Activated CD8-positive, alpha-beta memory T cell treated with anti-CD3 and anti-CD28 coated beads, Interleukin-2, amount 10 ng/mL, durations not matched to agents 7 days and 5 days (primary cell): ENCODE data around the gene ADAT2. TPM values are rescaled to one million over a fixed set of nuclear protein-coding genes. Genes with fewer than 3 reads are reported as not detected.
"Not testable (repeated sequence)": the region's sequence is repeated elsewhere in the genome, so short reads cannot be mapped to it uniquely, and the experiment has no call there.

Experiments used
- ATAC-seq: fragments of 150-1000 bp; cut with Tn5 transposase; one replicate; pipeline ENCODE4 v1.10.0; 2021; ENCODE audit warnings: moderate library complexity
- CTCF ChIA-PET: fragments of 350-600 bp; sonication (Branson Sonifier 250); formaldehyde crosslinking; loops from one replicate; lab custom pipeline; 2021; ENCODE audit warnings: antibody characterized with exemption; lab: Charles Lee
- DNase-seq: peaks from one replicate; pipeline ENCODE4 v3.0.0-alpha.2; 2020
- H3K27ac Mint-ChIP-seq: one replicate; pipeline ENCODE4 v1.8.0; 2021; ENCODE audit warnings: mild to moderate bottlenecking, mixed read lengths
- H3K27me3 Mint-ChIP-seq: one replicate; pipeline ENCODE4 v1.8.0; 2021; ENCODE audit warnings: mixed read lengths
- H3K36me3 Mint-ChIP-seq: one replicate; pipeline ENCODE4 v1.8.0; 2021; ENCODE audit warnings: mild to moderate bottlenecking, mixed read lengths
- H3K4me1 Mint-ChIP-seq: one replicate; pipeline ENCODE4 v1.8.0; 2021; ENCODE audit warnings: mixed read lengths
- H3K4me3 Mint-ChIP-seq: one replicate; pipeline ENCODE4 v1.8.0; 2021; ENCODE audit warnings: mild to moderate bottlenecking, moderate library complexity, mixed read lengths
- H3K9me3 Mint-ChIP-seq: one replicate; pipeline ENCODE4 v1.8.0; 2022; ENCODE audit warnings: low read depth, mixed read lengths
- total RNA-seq, 2 experiments: library from RNA; stranded (reverse); gene quantifications; one replicate each; pipeline ENCODE4 v1.2.3, GENCODE V29; 2021

Gene ADAT2
- total RNA-seq, 2 experiments from 2014 or later, result 22.1 to 24.3 TPM

- Mint-ChIP-seq H3K4me3 (no peak overlapping the region), H3K9me3 (no peaks in the 10 kb centered on the region)
- no peak for ATAC-seq
Observed at GRCh38 chr6:143465546-143465945, 15.1 kb upstream of the ADAT2 start.

GRCh38 chr6:143457563-143458359, 7.3 kb upstream of the ADAT2 start:
- Mint-ChIP-seq H3K27me3 (no peaks in the 10 kb centered on the region), H3K4me3 (no peak overlapping the region), H3K27ac (no peak overlapping the region), H3K9me3 (no peaks in the 10 kb centered on the region), H3K36me3 (peaks cover 18% of the 10 kb centered on the region), H3K4me1 (peaks cover 12% of the 10 kb centered on the region)
- ATAC-seq, result no peak
- CTCF ChIA-PET, result no interaction called here
- no peak for DNase-seq

More at GRCh38 chr6:143465546-143465945, 15.1 kb upstream of the ADAT2 start:
- H3K4me1 Mint-ChIP-seq, result peaks cover 2% of the 10 kb centered on the region
- H3K27ac Mint-ChIP-seq, result no peak overlapping the region
- CTCF ChIA-PET, result no interaction called here
- H3K36me3 Mint-ChIP-seq, result peaks cover 27% of the 10 kb centered on the region
- no peak for DNase-seq
- no peaks in the 10 kb centered on the region for H3K27me3 Mint-ChIP-seq

DNA sequence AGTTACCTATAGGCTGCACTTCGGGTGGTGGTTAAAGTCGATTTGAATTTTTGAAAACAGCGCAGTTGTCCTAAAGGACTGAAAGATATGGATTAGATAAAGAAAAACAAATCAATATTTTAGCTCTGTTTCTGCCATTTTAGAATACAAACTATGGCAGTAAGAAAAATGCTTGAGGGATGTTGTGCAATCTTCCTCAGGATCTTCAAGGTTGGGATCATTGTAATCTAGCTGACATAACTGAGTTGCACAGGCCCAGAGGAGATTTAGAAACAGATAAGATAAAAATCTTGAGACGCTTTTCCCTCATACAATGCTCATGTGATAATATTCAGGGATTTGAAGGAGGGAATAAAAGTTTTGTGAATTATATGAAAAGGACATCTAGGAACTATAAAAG, 1.0 kb upstream of the ADAT2 start:
- no peak for DNase-seq
- peaks cover 14% of the 10 kb centered on the region for H3K36me3 Mint-ChIP-seq
- peaks cover 36% of the 10 kb centered on the region for H3K4me1 Mint-ChIP-seq
- H3K27ac Mint-ChIP-seq, result peak overlapping the region; percentile 99
- no peak for ATAC-seq
- no peaks in the 10 kb centered on the region for H3K27me3 Mint-ChIP-seq
- H3K9me3 Mint-ChIP-seq, result no peaks in the 10 kb centered on the region
- peak overlapping the region; percentile 93 for H3K4me3 Mint-ChIP-seq
- CTCF ChIA-PET, result no interaction called here

DNA sequence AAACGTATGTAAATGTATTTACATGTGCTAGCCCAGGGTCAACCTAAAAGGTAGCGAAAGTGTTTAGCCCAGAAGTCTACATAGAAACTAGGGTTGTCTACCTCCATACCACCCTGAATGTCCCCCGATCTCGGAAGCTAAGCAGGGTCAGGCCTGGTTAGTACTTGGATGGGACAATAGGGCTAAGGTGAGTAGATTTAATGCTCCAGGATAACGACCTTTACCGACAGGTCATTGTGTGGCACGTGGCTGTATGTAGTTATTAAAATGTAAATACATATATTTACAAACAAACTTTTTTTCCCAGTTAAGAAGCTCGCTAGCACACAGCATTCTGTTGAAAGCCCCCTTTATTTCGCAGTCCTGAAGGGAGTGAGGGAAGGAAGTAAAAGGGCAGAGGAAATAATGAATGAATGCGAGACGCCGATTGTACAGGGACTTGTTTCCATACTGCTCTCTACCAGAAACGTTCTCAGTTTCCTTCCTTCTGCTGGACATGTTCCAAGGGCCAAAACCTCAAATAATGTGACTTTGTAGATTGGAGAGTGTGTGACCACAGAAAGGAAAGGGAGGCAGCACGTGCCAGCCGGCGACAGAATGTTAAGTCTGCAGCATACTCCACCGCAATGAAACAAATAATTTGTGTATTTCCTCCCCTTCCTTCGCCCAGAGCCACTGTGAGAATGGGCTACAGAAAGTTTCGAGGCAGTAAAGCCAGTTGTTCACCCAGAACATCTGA, 612 bp downstream of the ADAT2 start:
- Mint-ChIP-seq H3K27me3 (no peaks in the 10 kb centered on the region), H3K36me3 (peaks cover 13% of the 10 kb centered on the region), H3K4me1 (peaks cover 37% of the 10 kb centered on the region), H3K27ac (peak overlapping the region; percentile 99), H3K4me3 (peak overlapping the region; percentile 93), H3K9me3 (no peaks in the 10 kb centered on the region)
- CTCF ChIA-PET, result interaction anchor here (0.8 to 1.4 kb wide), 4 partner anchors 8 to 490 kb away, joined by 3 to 5 read pairs (median 4); no protein-coding TSS in a partner anchor
- DNase-seq, result peak; percentile 69
- peak; percentile 5 for ATAC-seq

GRCh38 chr6:143449082-143449713, 1.3 kb downstream of the ADAT2 start:
- CTCF ChIA-PET, result interaction anchor here (1.4 kb wide), 1 partner anchor 22 kb away, joined by 5 read pairs; no protein-coding TSS in a partner anchor
- Mint-ChIP-seq H3K4me3 (peak overlapping the region; percentile 93), H3K27ac (peak overlapping the region; percentile 99), H3K4me1 (peaks cover 36% of the 10 kb centered on the region), H3K9me3 (no peaks in the 10 kb centered on the region), H3K36me3 (peaks cover 14% of the 10 kb centered on the region), H3K27me3 (no peaks in the 10 kb centered on the region)
- DNase-seq (no peak), ATAC-seq (no peak)

GRCh38 chr6:143447865-143448264, 2.6 kb downstream of the ADAT2 start:
- H3K4me3 Mint-ChIP-seq, H3K27ac Mint-ChIP-seq, ATAC-seq, H3K9me3 Mint-ChIP-seq, H3K27me3 Mint-ChIP-seq, CTCF ChIA-PET, DNase-seq: not testable (repeated sequence)
- H3K4me1 Mint-ChIP-seq, result peaks cover 36% of the 10 kb centered on the region
- peaks cover 20% of the 10 kb centered on the region for H3K36me3 Mint-ChIP-seq

- CTCF ChIA-PET, result interaction anchor here (0.7 to 3.1 kb wide), 3 partner anchors 9 to 916 kb away, joined by 4 to 13 read pairs (median 5); no protein-coding TSS in a partner anchor
- no peaks in the 10 kb centered on the region for H3K9me3 Mint-ChIP-seq
- H3K27me3 Mint-ChIP-seq, result no peaks in the 10 kb centered on the region
- H3K4me3 Mint-ChIP-seq, result no peak overlapping the region
- ATAC-seq, result no peak
- DNase-seq, result no peak
- no peak overlapping the region for H3K27ac Mint-ChIP-seq
- H3K36me3 Mint-ChIP-seq, result peaks cover 46% of the 10 kb centered on the region
- peaks cover 41% of the 10 kb centered on the region for H3K4me1 Mint-ChIP-seq
Observed at GRCh38 chr6:143443096-143443495, 7.4 kb downstream of the ADAT2 start.

DNA sequence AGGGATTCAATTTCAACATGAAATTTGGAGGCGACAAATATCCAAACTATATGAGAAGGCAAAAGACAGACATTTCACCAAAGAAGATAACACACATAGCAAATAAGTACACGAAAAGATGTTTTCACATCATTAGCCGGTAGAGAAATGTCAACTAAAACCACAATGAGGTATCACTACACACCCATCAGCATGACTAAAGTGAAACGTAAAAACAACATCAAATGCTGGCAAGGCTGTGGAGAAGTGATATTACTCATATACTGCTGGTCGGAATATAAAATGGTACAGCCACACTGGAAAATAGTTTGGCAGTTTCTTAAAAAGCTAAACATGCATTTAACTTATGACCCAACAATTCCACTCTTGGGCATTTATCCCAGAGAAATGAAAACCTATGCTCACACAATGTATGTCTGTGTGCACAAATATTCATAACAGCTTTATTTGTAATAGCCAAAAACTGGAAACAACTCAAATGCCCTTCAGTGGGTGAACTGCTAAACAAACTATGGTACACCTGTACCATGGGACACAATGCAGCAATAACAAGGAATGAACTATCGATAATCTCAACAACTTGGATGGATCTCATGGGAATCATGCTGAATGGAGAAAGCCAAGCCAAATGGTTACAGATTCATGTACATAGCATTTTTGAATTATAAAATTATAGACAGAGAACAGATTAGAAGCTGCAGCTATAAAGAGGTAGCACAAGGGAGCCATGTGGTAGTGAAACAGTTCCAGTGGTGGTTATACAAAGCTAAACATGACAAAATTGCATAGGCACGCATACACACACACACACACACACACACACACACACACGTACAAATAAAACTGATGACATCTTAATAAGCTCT, 8.6 kb downstream of the ADAT2 start:
- no peak for DNase-seq
- Mint-ChIP-seq H3K27me3 (no peaks in the 10 kb centered on the region), H3K9me3 (no peaks in the 10 kb centered on the region), H3K4me3 (no peak overlapping the region), H3K27ac (peak overlapping the region; percentile 84), H3K36me3 (peaks cover 45% of the 10 kb centered on the region), H3K4me1 (peaks cover 34% of the 10 kb centered on the region)
- ATAC-seq, result peak; percentile 94
- CTCF ChIA-PET, result interaction anchor here (1.1 to 3.1 kb wide), 4 partner anchors 8 to 14 kb away, joined by 3 to 13 read pairs (median 4); partner anchors contain the start of genes ADAT2 and PEX3

- CTCF ChIA-PET, result interaction anchor here (3.1 kb wide), 1 partner anchor 13 kb away, joined by 13 read pairs; no protein-coding TSS in a partner anchor
- Mint-ChIP-seq H3K9me3 (no peaks in the 10 kb centered on the region), H3K27me3 (no peaks in the 10 kb centered on the region), H3K36me3 (peaks cover 48% of the 10 kb centered on the region), H3K4me1 (peaks cover 31% of the 10 kb centered on the region), H3K4me3 (no peak overlapping the region), H3K27ac (peak overlapping the region; percentile 84)
- no peak for DNase-seq
- ATAC-seq, result no peak
Observed at GRCh38 chr6:143441010-143441409, 9.5 kb downstream of the ADAT2 start.

- Mint-ChIP-seq H3K36me3 (peaks cover 8% of the 10 kb centered on the region), H3K4me3 (no peak overlapping the region), H3K27ac (no peak overlapping the region), H3K27me3 (no peaks in the 10 kb centered on the region), H3K9me3 (no peaks in the 10 kb centered on the region), H3K4me1 (no peaks in the 10 kb centered on the region)
- DNase-seq, result no peak
- ATAC-seq, result no peak
- CTCF ChIA-PET, result interaction anchor here (1.1 to 1.5 kb wide), 2 partner anchors 334 to 958 kb away, joined by 3 read pairs; no protein-coding TSS in a partner anchor
Observed at GRCh38 chr6:143432588-143432987, 17.9 kb downstream of the ADAT2 start.

GRCh38 chr6:143431226-143431625, 19.3 kb downstream of the ADAT2 start:
- ATAC-seq, result no peak
- CTCF ChIA-PET, result interaction anchor here (0.9 kb wide), 1 partner anchor 11 kb away, joined by 3 read pairs; no protein-coding TSS in a partner anchor

DNA sequence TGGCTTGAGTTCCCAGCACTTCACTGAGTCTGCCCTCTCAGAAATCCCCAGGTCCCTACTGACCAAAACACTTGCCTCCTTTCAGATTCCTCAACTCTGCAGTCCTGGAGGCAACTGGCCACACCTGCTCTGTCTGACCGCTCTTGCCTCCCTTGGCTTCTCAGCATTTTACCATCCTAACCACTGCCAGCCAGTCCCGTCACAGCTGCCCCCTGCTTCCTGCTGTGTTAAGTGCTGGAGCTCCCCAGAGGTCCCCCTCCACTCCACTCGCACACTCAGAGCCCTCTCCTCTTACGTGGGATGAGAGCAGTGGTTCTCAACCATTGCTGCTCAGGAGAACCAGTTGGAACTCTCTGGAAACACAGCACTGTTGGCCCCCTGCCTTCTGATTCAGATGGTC, 20.5 kb downstream of the ADAT2 start:
- H3K36me3 Mint-ChIP-seq, result peaks cover 8% of the 10 kb centered on the region
- no peaks in the 10 kb centered on the region for H3K9me3 Mint-ChIP-seq
- CTCF ChIA-PET, result no interaction called here
- DNase-seq (no peak), ATAC-seq (no peak)
- H3K4me1 Mint-ChIP-seq, result no peaks in the 10 kb centered on the region
- H3K27me3 Mint-ChIP-seq, result no peaks in the 10 kb centered on the region
- H3K4me3 Mint-ChIP-seq, result no peak overlapping the region
- H3K27ac Mint-ChIP-seq, result no peak overlapping the region

More at GRCh38 chr6:143431226-143431625, 19.3 kb downstream of the ADAT2 start:
- peaks cover 8% of the 10 kb centered on the region for H3K36me3 Mint-ChIP-seq
- H3K9me3 Mint-ChIP-seq, result no peaks in the 10 kb centered on the region
- no peaks in the 10 kb centered on the region for H3K27me3 Mint-ChIP-seq
- DNase-seq, result no peak
- no peak overlapping the region for H3K27ac Mint-ChIP-seq
- H3K4me3 Mint-ChIP-seq, result no peak overlapping the region
- H3K4me1 Mint-ChIP-seq, result no peaks in the 10 kb centered on the region
